Gastrocnemius medialis (tissue), 4 donors: ENCODE data around the gene FGF14. TPM values are rescaled to one million over a fixed set of nuclear protein-coding genes. Genes with fewer than 3 reads are reported as not detected.

Source experiments
- ATAC-seq, 2 donors: fragments of 150-250 bp; one replicate each; pipeline ENCODE4 v1.9.1; 2016
- DNase-seq, 2 donors: peaks; one replicate each; pipeline ENCODE4 v3.0.0-alpha.2; 2019
- H3K27ac ChIP-seq, 4 donors: fragments of 200-600 bp; sonication (generic); 1 replicate in 1 of 4; 2 replicates in 3 of 4; pipeline ENCODE4 v1.5.1; 2016 to 2018; ENCODE audit warnings: mild to moderate bottlenecking in 2 of 4, moderate library complexity in 1 of 4
- H3K27me3 ChIP-seq, 3 donors: fragments of 200-600 bp; sonication (generic) in 2 of 3; 1 replicate in 1 of 3; 2 replicates in 2 of 3; pipeline versions ENCODE4 v1.5.1 to v1.6.0; 2016 to 2019; ENCODE audit warnings: mild to moderate bottlenecking in 1 of 3, moderate library complexity in 1 of 3
- H3K36me3 ChIP-seq, 2 donors: fragments of 200-600 bp; sonication (generic) in 1 of 2; one replicate each; pipeline ENCODE4 v1.5.1; 2017 to 2018
- H3K4me1 ChIP-seq, 2 donors: fragments of 200-600 bp; sonication (generic) in 1 of 2; one replicate each; pipeline ENCODE4 v1.5.1; 2016 to 2017; ENCODE audit warnings: mild to moderate bottlenecking in 2 of 2
- H3K4me3 ChIP-seq, 4 donors: fragments of 200-600 bp; sonication (generic) in 3 of 4; 1 replicate in 1 of 4; 2 replicates in 3 of 4; pipeline ENCODE4 v1.5.1; 2016 to 2019; ENCODE audit warnings: mild to moderate bottlenecking in 2 of 4
- H3K9me3 ChIP-seq, 3 donors: fragments of 200-600 bp; sonication (generic) in 2 of 3; 1 replicate in 1 of 3; 2 replicates in 2 of 3; pipeline ENCODE4 v1.5.1; 2016 to 2019
- CTCF ChIP-seq, 5 experiments: fragments of 450-650 bp in 3 of 5; fragments of 200-600 bp in 2 of 5; sonication (generic) in 2 of 5; IDR thresholded peaks in 4 of 5; conservative IDR thresholded peaks in 1 of 5; 1 replicate in 4 of 5; 2 replicates in 1 of 5; pipeline ENCODE4 v1.5.1; 2016 to 2019; ENCODE audit warnings: antibody characterized with exemption in 5 of 5, mild to moderate bottlenecking in 3 of 5, moderate library complexity in 3 of 5
- POLR2A ChIP-seq, 2 donors: fragments of 450-650 bp; IDR thresholded peaks; one replicate each; pipeline ENCODE4 v1.6.1; 2017; ENCODE audit warnings: antibody characterized with exemption in 2 of 2, mild to moderate bottlenecking in 2 of 2, moderate library complexity in 2 of 2
- in situ Hi-C, 4 donors: fragments of 200-750 bp; cut with MboI; loops; one replicate each; pipeline versions ENCODE4 v1.15.0 to v1.8.0; 2017; ENCODE audit warnings: low sequenced_read_pairs in 4 of 4
- intact Hi-C: fragments of 100-400 bp; cut with DNase I; formaldehyde crosslinking; loops from one replicate; pipeline ENCODE4 v1.15.1; 2023; ENCODE audit warnings: low total_unique reads
- total RNA-seq, 4 donors: library from RNA; depleted of rRNA; stranded (reverse); fragments of >200 nt; gene quantifications; one replicate each; pipeline versions ENCODE4 v1.1.0 to v1.2.3, GENCODE V29; 2016

Gene FGF14
- total RNA-seq, 4 donors from 2014 or later, result 0.02 TPM; not detected in 3

GRCh38 chr13:102327119-102327617 is 74.7 kb downstream of the FGF14 start:
- TF ChIP-seq POLR2A (IDR thresholded peaks at IDR 0.05), result no peak
- TF ChIP-seq CTCF (IDR thresholded peaks at IDR 0.05 in 4 of 5, conservative IDR thresholded peaks at IDR 0.05 in 1 of 5), result no peak
- no peak overlapping the region for H3K4me3 ChIP-seq
- H3K27me3 ChIP-seq, result no peaks in the 10 kb centered on the region
- no peaks in the 10 kb centered on the region for H3K9me3 ChIP-seq
- H3K27ac ChIP-seq, result no peak overlapping the region
- intact Hi-C loops, result no loop called here
- in situ Hi-C loops, result no loop called here
- no peaks in the 10 kb centered on the region for H3K36me3 ChIP-seq
- no peak for ATAC-seq
- no peak for DNase-seq
- no peaks in the 10 kb centered on the region for H3K4me1 ChIP-seq

DNA sequence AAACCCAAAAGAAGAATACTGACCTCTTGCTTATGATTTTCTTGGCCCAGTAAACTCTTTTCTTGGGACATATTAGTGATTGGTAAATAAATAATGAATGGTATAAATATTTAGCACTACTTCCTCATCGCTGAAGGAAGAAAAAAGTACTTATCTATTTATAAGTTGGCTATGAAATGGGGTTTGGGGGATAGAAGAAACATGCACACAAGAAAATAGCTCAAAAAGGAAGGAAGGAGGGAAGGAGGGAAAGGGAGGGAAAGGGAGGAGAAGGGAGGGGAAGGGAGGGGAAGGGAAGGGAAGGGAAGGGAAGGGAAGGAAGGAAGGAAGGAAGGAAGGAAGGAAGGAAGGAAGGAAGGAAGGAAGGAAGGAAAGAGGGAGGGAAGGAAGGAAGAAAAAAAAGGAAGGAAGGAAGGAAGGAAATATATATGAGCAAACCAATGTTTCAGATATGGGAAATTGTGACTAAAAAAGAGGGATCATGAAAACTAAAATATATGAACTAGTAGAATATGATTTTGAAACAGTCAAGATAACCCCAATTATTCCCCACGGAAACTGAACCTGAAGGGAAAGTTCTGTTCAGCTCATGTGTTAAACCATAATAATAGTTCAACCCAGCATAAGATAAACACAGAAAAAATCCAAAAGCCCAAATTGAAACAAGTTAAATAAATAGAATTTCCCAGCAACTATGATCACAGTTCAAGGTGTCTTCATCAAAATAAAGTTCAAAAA is 75.3 kb downstream of the FGF14 start:
- Histone ChIP-seq H3K27me3 (no peaks in the 10 kb centered on the region), H3K27ac (no peak overlapping the region), H3K4me1 (no peaks in the 10 kb centered on the region), H3K36me3 (no peaks in the 10 kb centered on the region), H3K4me3 (no peak overlapping the region), H3K9me3 (no peaks in the 10 kb centered on the region)
- DNase-seq (no peak), ATAC-seq (no peak)
- in situ Hi-C loops, result no loop called here
- TF ChIP-seq POLR2A (IDR thresholded peaks at IDR 0.05), result no peak
- TF ChIP-seq CTCF (IDR thresholded peaks at IDR 0.05 in 4 of 5, conservative IDR thresholded peaks at IDR 0.05 in 1 of 5), result no peak
- intact Hi-C loops, result no loop called here

GRCh38 chr13:102325321-102325720 is 76.5 kb downstream of the FGF14 start:
- no peaks in the 10 kb centered on the region for H3K27me3 ChIP-seq
- H3K27ac ChIP-seq, result no peak overlapping the region
- intact Hi-C loops, result no loop called here
- H3K36me3 ChIP-seq, result no peaks in the 10 kb centered on the region
- TF ChIP-seq POLR2A (IDR thresholded peaks at IDR 0.05) (no peak), CTCF (IDR thresholded peaks at IDR 0.05 in 4 of 5, conservative IDR thresholded peaks at IDR 0.05 in 1 of 5) (no peak)
- DNase-seq (no peak), ATAC-seq (no peak)
- H3K9me3 ChIP-seq, result no peaks in the 10 kb centered on the region
- in situ Hi-C loops, result no loop called here
- H3K4me1 ChIP-seq, result no peaks in the 10 kb centered on the region
- no peak overlapping the region for H3K4me3 ChIP-seq

DNA sequence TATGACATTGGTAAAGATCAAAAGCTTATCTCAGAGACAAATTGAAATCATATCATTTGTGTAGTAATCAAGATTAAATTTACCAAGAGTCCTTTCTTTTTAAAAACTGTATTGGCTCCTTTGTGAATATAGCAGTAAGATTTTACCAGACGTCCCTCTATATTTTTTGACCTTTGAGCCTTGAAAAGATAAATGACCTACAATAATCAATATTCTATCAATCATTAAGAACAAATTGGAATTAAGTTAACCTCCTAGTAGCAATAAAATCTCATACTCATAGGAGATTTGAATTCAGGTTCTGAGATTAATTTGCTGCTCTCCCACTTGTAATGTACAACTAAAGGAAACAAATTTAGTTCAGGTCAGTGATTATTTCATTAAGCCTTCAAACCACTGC is 78.3 kb downstream of the FGF14 start:
- ATAC-seq, result no peak
- in situ Hi-C loops, result no loop called here

More for the DNA sequence above, 78.3 kb downstream of the FGF14 start:
- no peak overlapping the region for H3K27ac ChIP-seq
- no peaks in the 10 kb centered on the region for H3K9me3 ChIP-seq
- DNase-seq, result no peak
- no peaks in the 10 kb centered on the region for H3K36me3 ChIP-seq
- H3K4me1 ChIP-seq, result no peaks in the 10 kb centered on the region
- H3K4me3 ChIP-seq, result no peak overlapping the region
- intact Hi-C loops, result no loop called here
- TF ChIP-seq POLR2A (IDR thresholded peaks at IDR 0.05) (no peak), CTCF (IDR thresholded peaks at IDR 0.05 in 4 of 5, conservative IDR thresholded peaks at IDR 0.05 in 1 of 5) (no peak)
- H3K27me3 ChIP-seq, result no peaks in the 10 kb centered on the region
